WERI-Rb-1 (cell line): ENCODE data around the gene RPL6.

Source experiments
- DNase-seq: peaks from one replicate; pipeline ENCODE4 v3.0.0-alpha.2; 2020
- H3K27ac ChIP-seq: fragments of 250-450 bp; sonication (Bioruptor Pico); 2 replicates; pipeline ENCODE4 v1.5.1; 2020; ENCODE audit warnings: mild to moderate bottlenecking, moderate library complexity
- H3K27me3 ChIP-seq: fragments of 250-450 bp; sonication (Bioruptor Pico); 2 replicates; pipeline ENCODE4 v1.5.1; 2021; ENCODE audit warnings: mild to moderate bottlenecking, low read depth, moderate library complexity; ENCODE audit not compliant: insufficient read depth, severe bottlenecking
- H3K36me3 ChIP-seq: fragments of 250-450 bp; sonication (Bioruptor Pico); 2 replicates; pipeline ENCODE4 v1.5.1; 2020; ENCODE audit warnings: mild to moderate bottlenecking, moderate library complexity
- H3K4me3 ChIP-seq: 2 replicates; pipeline ENCODE4 v1.5.1; 2011; ENCODE audit warnings: low read depth, mild to moderate bottlenecking, control low read depth, low read length
- H3K9me3 ChIP-seq: fragments of 250-450 bp; sonication (Bioruptor Pico); 2 replicates; pipeline ENCODE4 v1.5.1; 2021; ENCODE audit warnings: mild to moderate bottlenecking, moderate library complexity; ENCODE audit not compliant: severe bottlenecking
- CTCF ChIP-seq: IDR thresholded peaks from 2 replicates; pipeline ENCODE4 v1.5.1; 2011; ENCODE audit warnings: low read depth, mild to moderate bottlenecking, control low read depth, inconsistent platforms, low read length

The RPL6 gene

GRCh38 chr12:112361271-112361670 lies 48.1 kb downstream of the RPL6 start:
- H3K36me3 ChIP-seq: no peaks in the 10 kb centered on the region
- H3K27ac ChIP-seq: no peak overlapping the region
- no peak for DNase-seq
- TF ChIP-seq CTCF: no peak
- H3K27me3 ChIP-seq: no peaks in the 10 kb centered on the region
- no peaks in the 10 kb centered on the region for H3K9me3 ChIP-seq
- H3K4me3 ChIP-seq: no peak overlapping the region

- Histone ChIP-seq H3K27me3 (no peaks in the 10 kb centered on the region), H3K4me3 (no peak overlapping the region), H3K27ac (no peak overlapping the region), H3K9me3 (no peaks in the 10 kb centered on the region), H3K36me3 (no peaks in the 10 kb centered on the region)
- TF ChIP-seq CTCF: no peak
- DNase-seq: no peak
Measured at GRCh38 chr12:112359290-112359689, 50.1 kb downstream of the RPL6 start.

- H3K27me3 ChIP-seq: no peaks in the 10 kb centered on the region
- DNase-seq: no peak
- no peaks in the 10 kb centered on the region for H3K9me3 ChIP-seq
- no peak overlapping the region for H3K27ac ChIP-seq
- no peaks in the 10 kb centered on the region for H3K36me3 ChIP-seq
- no peak overlapping the region for H3K4me3 ChIP-seq
- TF ChIP-seq CTCF: no peak
Measured at GRCh38 chr12:112357214-112357613, 52.2 kb downstream of the RPL6 start.
